Endothelial cell of umbilical vein (primary cell): ENCODE measurements around the gene CCS. TPM values are rescaled to one million over a fixed set of nuclear protein-coding genes. Genes with fewer than 3 reads are reported as not detected.

ENCODE experiments used
- BruUV-seq: library from RNA; stranded (reverse); fragments of 400-500 nt; replicated peaks from 2 replicates; lab custom pipeline; 2021; lab: Mats Ljungman, UMichigan
- CTCF ChIA-PET: fragments of 300-600, 350-600 bp; sonication (Branson Sonifier 250); formaldehyde crosslinking; loops from one replicate; lab custom pipeline; 2021; ENCODE audit warnings: antibody characterized with exemption, inconsistent platforms; lab: Charles Lee
- POLR2A ChIA-PET: fragments of 300-600, 350-600 bp; sonication (Branson Sonifier 250); formaldehyde crosslinking; loops from one replicate; lab custom pipeline; 2021; ENCODE audit warnings: antibody characterized with exemption, inconsistent platforms; lab: Charles Lee
- DNase-seq: peaks from one replicate; pipeline ENCODE4 v3.0.0-alpha.2; 2011; ENCODE audit warnings: low read depth, low spot score
- FAIRE-seq: peaks from 2 replicates; lab custom pipeline; 2011; peaks lifted over from hg19 to GRCh38; lab: Jason Lieb, UNC
- H2AFZ ChIP-seq: 2 replicates; pipeline ENCODE4 v1.6.0; 2012; ENCODE audit warnings: low read depth, low read length, control low read depth, inconsistent platforms
- H3K27ac ChIP-seq: 2 replicates; pipeline ENCODE4 v1.5.1; 2011; ENCODE audit warnings: low read depth, mild to moderate bottlenecking, control low read depth, low read length, moderate library complexity; ENCODE audit not compliant: insufficient read depth
- H3K27me3 ChIP-seq, 2 experiments: 2 replicates each; pipeline versions ENCODE4 v1.6.0 to v1.6.1; 2011; ENCODE audit warnings: low read length in 2 of 2, mixed read lengths in 1 of 2; ENCODE audit not compliant: control insufficient read depth in 2 of 2, insufficient read depth in 2 of 2
- H3K36me3 ChIP-seq, 2 experiments: 2 replicates in 1 of 2; 3 replicates in 1 of 2; pipeline ENCODE4 v1.5.1; 2011; ENCODE audit warnings: low read length in 2 of 2, mild to moderate bottlenecking in 1 of 2, moderate library complexity in 1 of 2; ENCODE audit not compliant: control insufficient read depth in 2 of 2, insufficient read depth in 2 of 2; ENCODE audit errors: extremely low read depth in 1 of 2
- H3K4me1 ChIP-seq: 3 replicates; pipeline ENCODE4 v1.5.1; 2011; ENCODE audit warnings: mild to moderate bottlenecking, low read length; ENCODE audit not compliant: control insufficient read depth, insufficient read depth; ENCODE audit errors: extremely low read depth
- H3K4me2 ChIP-seq: 2 replicates; pipeline ENCODE4 v1.6.1; 2011; ENCODE audit warnings: low read length, control low read depth, mixed read lengths; ENCODE audit not compliant: insufficient read depth
- H3K4me3 ChIP-seq, 3 experiments: fragments of 200-600 bp in 1 of 3; sonication (generic), shearing (Covaris generic) in 1 of 3; replicated peaks in 1 of 3; 2 replicates each; pipeline ENCODE4 v1.5.1; 2011 to 2016; ENCODE audit warnings: control low read depth in 3 of 3, low read length in 3 of 3, mild to moderate bottlenecking in 2 of 3, inconsistent platforms in 1 of 3, low read depth in 1 of 3, moderate library complexity in 1 of 3; ENCODE audit not compliant: insufficient read depth in 1 of 3
- H3K79me2 ChIP-seq: 2 replicates; pipeline ENCODE4 v1.6.0; 2012; ENCODE audit warnings: low read length, inconsistent platforms; ENCODE audit not compliant: control insufficient read depth, insufficient read depth
- H3K9ac ChIP-seq: replicated peaks from 2 replicates; pipeline ENCODE3; 2011; ENCODE audit warnings: low read length, control low read depth; ENCODE audit not compliant: insufficient read depth; ENCODE audit errors: extremely low read depth
- H3K9me1 ChIP-seq: replicated peaks from 3 replicates; pipeline ENCODE4 v1.6.0; 2011; ENCODE audit warnings: mild to moderate bottlenecking, low read length; ENCODE audit not compliant: control insufficient read depth, insufficient read depth; ENCODE audit errors: extremely low read depth
- H3K9me3 ChIP-seq: replicated peaks from 2 replicates; pipeline ENCODE4 v1.5.1; 2012; ENCODE audit warnings: low read length, inconsistent platforms; ENCODE audit not compliant: control insufficient read depth, insufficient read depth
- H4K20me1 ChIP-seq: replicated peaks from 2 replicates; pipeline ENCODE3; 2011; ENCODE audit warnings: mild to moderate bottlenecking, low read length; ENCODE audit not compliant: control insufficient read depth, insufficient read depth; ENCODE audit errors: extremely low read depth
- EZH2 ChIP-seq: IDR thresholded peaks from 2 replicates; pipeline ENCODE4 v1.6.1; 2012; ENCODE audit warnings: borderline replicate concordance, low read depth, mild to moderate bottlenecking, moderate library complexity, low read length, inconsistent platforms; ENCODE audit not compliant: severe bottlenecking
- FOS ChIP-seq: IDR thresholded peaks from 2 replicates; pipeline ENCODE4 v1.6.1; 2011; ENCODE audit warnings: mild to moderate bottlenecking, low read length, moderate library complexity, borderline replicate concordance; ENCODE audit not compliant: insufficient read depth
- GATA2 ChIP-seq: IDR thresholded peaks from 2 replicates; pipeline ENCODE4 v1.7.0; 2011; ENCODE audit warnings: low read depth, mild to moderate bottlenecking, moderate library complexity, mixed read lengths, low read length; ENCODE audit not compliant: insufficient read length, insufficient read depth
- JUN ChIP-seq: IDR thresholded peaks from 2 replicates; pipeline ENCODE4 v1.6.1; 2011; ENCODE audit warnings: borderline replicate concordance, low read depth; ENCODE audit not compliant: insufficient read length, insufficient read depth
- MYC ChIP-seq: IDR thresholded peaks from one replicate; pipeline ENCODE4 v1.6.1; 2011; ENCODE audit warnings: mild to moderate bottlenecking, low read depth, low read length
- POLR2A ChIP-seq: IDR thresholded peaks from 2 replicates; pipeline ENCODE4 v1.6.1; 2012; ENCODE audit warnings: low read depth, mild to moderate bottlenecking, control low read depth, low read length
- POLR2AphosphoS5 ChIP-seq: IDR thresholded peaks from 2 replicates; pipeline ENCODE4 v1.6.1; 2012; ENCODE audit warnings: low read depth, mild to moderate bottlenecking, control low read depth, low read length, moderate library complexity; ENCODE audit not compliant: insufficient read depth
- dilution Hi-C: fragments of 300-500 bp; cut with MboI; formaldehyde crosslinking; loops from one replicate; pipeline ENCODE4 v1.15.0; 2019; ENCODE audit warnings: low sequenced_read_pairs; ENCODE audit not compliant: extremely low pct_ligation_motif_present
- intact Hi-C: fragments of 100-400 bp; cut with micrococcal nuclease; formaldehyde crosslinking; loops from one replicate; pipeline ENCODE4 v1.10.0; 2022
- polyA plus RNA-seq, 4 experiments: library from polyadenylated mRNA; depleted of rRNA in 3 of 4; stranded (reverse) in 3 of 4; unstranded in 1 of 4; fragments of >200 nt; gene quantifications; 2 replicates each; pipeline versions ENCODE4 v1.2.1 to v1.2.3, GENCODE V29; 2011 to 2012; ENCODE audit warnings: missing spikeins in 1 of 4
- total RNA-seq: library from RNA; stranded (reverse); gene quantifications from 2 replicates; pipeline ENCODE4 v1.2.3, GENCODE V29; 2021
- TF ChIP-seq, protein P1 (sequence below): IDR thresholded peaks from 2 replicates; pipeline ENCODE4 v1.6.1; 2011; ENCODE audit not compliant: insufficient read depth, insufficient read length
- TF ChIP-seq, protein P2 (sequence below), 2 donors: IDR thresholded peaks; 1 replicate in 1 of 2; 2 replicates in 1 of 2; pipeline ENCODE4 v1.5.1; 2011; ENCODE audit warnings: low read length in 2 of 2, mild to moderate bottlenecking in 2 of 2, moderate library complexity in 2 of 2, control low read depth in 1 of 2, inconsistent platforms in 1 of 2, low read depth in 1 of 2; ENCODE audit not compliant: insufficient read depth in 1 of 2; ENCODE audit errors: extremely low read depth in 1 of 2

The CCS gene
- total and polyA plus RNA-seq, 2 donors (not counting 3 experiments of a cell fraction or from before 2014, with no cell fraction given) = 38.7 to 39.0 TPM

DNA sequence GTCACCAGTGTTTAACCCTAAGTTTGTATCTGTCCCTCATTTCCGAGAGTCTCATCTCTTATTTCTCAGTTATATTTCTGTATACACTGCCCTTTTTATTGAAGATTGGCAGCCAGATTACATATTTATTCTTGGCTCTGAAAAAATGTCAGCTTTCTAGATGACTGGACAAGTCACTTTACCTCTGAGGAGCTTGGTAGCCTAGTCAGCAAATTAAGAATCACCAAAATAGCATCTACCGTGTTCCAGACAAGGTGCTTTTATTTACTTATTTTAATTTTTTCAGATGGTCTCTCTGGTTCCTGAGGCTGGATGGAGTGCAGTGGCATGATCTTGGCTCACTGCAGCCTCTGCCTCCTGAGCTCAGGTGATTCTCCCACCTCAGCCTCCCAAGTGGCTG lies 40.0 kb downstream of the CCS start:
- CTCF ChIA-PET = no interaction called here
- no TSS peak for BruUV-seq
- TF ChIP-seq JUN (no peak), EZH2 (no peak), POLR2AphosphoS5 (no peak), GATA2 (no peak), POLR2A (no peak), MYC (no peak), FOS (no peak)
- TF ChIP-seq, protein P1, sequence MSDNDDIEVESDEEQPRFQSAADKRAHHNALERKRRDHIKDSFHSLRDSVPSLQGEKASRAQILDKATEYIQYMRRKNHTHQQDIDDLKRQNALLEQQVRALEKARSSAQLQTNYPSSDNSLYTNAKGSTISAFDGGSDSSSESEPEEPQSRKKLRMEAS = no peak
- TF ChIP-seq, protein P2, sequence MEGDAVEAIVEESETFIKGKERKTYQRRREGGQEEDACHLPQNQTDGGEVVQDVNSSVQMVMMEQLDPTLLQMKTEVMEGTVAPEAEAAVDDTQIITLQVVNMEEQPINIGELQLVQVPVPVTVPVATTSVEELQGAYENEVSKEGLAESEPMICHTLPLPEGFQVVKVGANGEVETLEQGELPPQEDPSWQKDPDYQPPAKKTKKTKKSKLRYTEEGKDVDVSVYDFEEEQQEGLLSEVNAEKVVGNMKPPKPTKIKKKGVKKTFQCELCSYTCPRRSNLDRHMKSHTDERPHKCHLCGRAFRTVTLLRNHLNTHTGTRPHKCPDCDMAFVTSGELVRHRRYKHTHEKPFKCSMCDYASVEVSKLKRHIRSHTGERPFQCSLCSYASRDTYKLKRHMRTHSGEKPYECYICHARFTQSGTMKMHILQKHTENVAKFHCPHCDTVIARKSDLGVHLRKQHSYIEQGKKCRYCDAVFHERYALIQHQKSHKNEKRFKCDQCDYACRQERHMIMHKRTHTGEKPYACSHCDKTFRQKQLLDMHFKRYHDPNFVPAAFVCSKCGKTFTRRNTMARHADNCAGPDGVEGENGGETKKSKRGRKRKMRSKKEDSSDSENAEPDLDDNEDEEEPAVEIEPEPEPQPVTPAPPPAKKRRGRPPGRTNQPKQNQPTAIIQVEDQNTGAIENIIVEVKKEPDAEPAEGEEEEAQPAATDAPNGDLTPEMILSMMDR (IDR thresholded peaks at IDR 0.05; ENCODE audit: extremely low read depth in 1 of 2, insufficient read depth in 1 of 2, low read depth in 1 of 2, low read length in 2 of 2) = no peak
- intact Hi-C loops (no loop called here), dilution Hi-C loops (no loop called here)
- no peaks in the 10 kb centered on the region for H3K9me3 ChIP-seq
- H2AFZ ChIP-seq = no peak overlapping the region
- H3K36me3 ChIP-seq = peaks cover 10 to 20% of the 10 kb centered on the region in 2 experiments
- no peak overlapping the region for H3K4me3 ChIP-seq
- no peaks in the 10 kb centered on the region for H3K27me3 ChIP-seq
- FAIRE-seq (no peak), DNase-seq (no peak)
- H3K4me1 ChIP-seq = peaks cover 4% of the 10 kb centered on the region
- no peak overlapping the region for H3K27ac ChIP-seq
- no peak overlapping the region for H3K9ac ChIP-seq
- H3K4me2 ChIP-seq = no peak overlapping the region
- H4K20me1 ChIP-seq = peaks cover 7% of the 10 kb centered on the region
- peaks cover 91% of the 10 kb centered on the region for H3K79me2 ChIP-seq
- POLR2A ChIA-PET = no interaction called here
- no peaks in the 10 kb centered on the region for H3K9me1 ChIP-seq
